Calu3 (cell line): ENCODE measurements around the gene AFF4. TPM values are rescaled to one million over a fixed set of nuclear protein-coding genes. Genes with fewer than 3 reads are reported as not detected.

Source experiments
- BruUV-seq: library from RNA; stranded (reverse); fragments of 400-500 nt; replicated peaks from 2 replicates; lab custom pipeline; 2021; lab: Mats Ljungman, UMichigan
- CTCF ChIA-PET: fragments of 300-600 bp; sonication (Branson Sonifier 250); formaldehyde crosslinking; loops from one replicate; lab custom pipeline; 2022; ENCODE audit warnings: antibody characterized with exemption; lab: Charles Lee
- DNase-seq: peaks from one replicate; pipeline ENCODE4 v3.0.0; 2022
- H3K27ac Mint-ChIP-seq: one replicate; pipeline ENCODE4 v1.8.0; 2022; ENCODE audit warnings: mixed read lengths; ENCODE audit not compliant: unreplicated experiment
- H3K27me3 Mint-ChIP-seq: one replicate; pipeline ENCODE4 v1.8.0; 2022; ENCODE audit warnings: mixed read lengths; ENCODE audit not compliant: unreplicated experiment
- H3K36me3 Mint-ChIP-seq: one replicate; pipeline ENCODE4 v1.8.0; 2022; ENCODE audit warnings: mild to moderate bottlenecking, moderate library complexity, mixed read lengths; ENCODE audit not compliant: insufficient read depth, unreplicated experiment
- H3K4me1 Mint-ChIP-seq: one replicate; pipeline ENCODE4 v1.8.0; 2022; ENCODE audit warnings: mild to moderate bottlenecking, low read depth, mixed read lengths; ENCODE audit not compliant: unreplicated experiment
- H3K4me3 Mint-ChIP-seq: one replicate; pipeline ENCODE4 v1.8.0; 2022; ENCODE audit warnings: mild to moderate bottlenecking, low read depth, moderate library complexity, mixed read lengths; ENCODE audit not compliant: unreplicated experiment
- H3K9me3 Mint-ChIP-seq: one replicate; pipeline ENCODE4 v1.8.0; 2022; ENCODE audit warnings: low read depth, mixed read lengths; ENCODE audit not compliant: unreplicated experiment
- intact Hi-C: fragments of 100-400 bp; cut with micrococcal nuclease; formaldehyde crosslinking; loops from one replicate; pipeline ENCODE4 v1.10.0; 2022; ENCODE audit not compliant: unreplicated experiment
- total RNA-seq: library from RNA; stranded (reverse); gene quantifications from 2 replicates; pipeline ENCODE4 v1.2.3, GENCODE V29; 2022
- TF ChIP-seq, protein P1 (sequence below): fragments of 200-600 bp; IDR thresholded peaks from one replicate; pipeline ENCODE4 v1.8.0; 2022; ENCODE audit warnings: antibody characterized with exemption; ENCODE audit not compliant: unreplicated experiment

Gene AFF4
- total RNA-seq, 1 experiment from 2014 or later = 87.1 TPM

DNA sequence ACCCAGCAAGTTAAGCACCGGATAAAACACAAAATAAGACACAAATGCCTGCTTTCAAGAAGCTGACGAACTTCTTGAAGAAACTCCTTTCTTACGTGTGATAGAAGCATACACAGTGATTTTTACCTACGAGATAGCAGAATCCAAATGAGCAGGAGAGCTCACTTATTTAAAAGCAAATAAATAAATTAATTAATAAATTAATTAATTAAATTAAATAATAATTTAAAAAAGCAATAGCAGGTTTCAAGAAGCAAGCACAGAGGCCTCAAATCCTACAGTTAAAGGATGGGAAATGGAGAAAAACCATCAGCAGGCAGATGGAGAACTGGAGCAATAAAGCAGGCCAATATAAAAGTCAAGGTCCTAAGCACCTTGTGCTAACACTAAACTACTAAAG, 72.6 kb downstream of the AFF4 start:
- H3K4me3 Mint-ChIP-seq = no peak overlapping the region
- TF ChIP-seq, protein P1, sequence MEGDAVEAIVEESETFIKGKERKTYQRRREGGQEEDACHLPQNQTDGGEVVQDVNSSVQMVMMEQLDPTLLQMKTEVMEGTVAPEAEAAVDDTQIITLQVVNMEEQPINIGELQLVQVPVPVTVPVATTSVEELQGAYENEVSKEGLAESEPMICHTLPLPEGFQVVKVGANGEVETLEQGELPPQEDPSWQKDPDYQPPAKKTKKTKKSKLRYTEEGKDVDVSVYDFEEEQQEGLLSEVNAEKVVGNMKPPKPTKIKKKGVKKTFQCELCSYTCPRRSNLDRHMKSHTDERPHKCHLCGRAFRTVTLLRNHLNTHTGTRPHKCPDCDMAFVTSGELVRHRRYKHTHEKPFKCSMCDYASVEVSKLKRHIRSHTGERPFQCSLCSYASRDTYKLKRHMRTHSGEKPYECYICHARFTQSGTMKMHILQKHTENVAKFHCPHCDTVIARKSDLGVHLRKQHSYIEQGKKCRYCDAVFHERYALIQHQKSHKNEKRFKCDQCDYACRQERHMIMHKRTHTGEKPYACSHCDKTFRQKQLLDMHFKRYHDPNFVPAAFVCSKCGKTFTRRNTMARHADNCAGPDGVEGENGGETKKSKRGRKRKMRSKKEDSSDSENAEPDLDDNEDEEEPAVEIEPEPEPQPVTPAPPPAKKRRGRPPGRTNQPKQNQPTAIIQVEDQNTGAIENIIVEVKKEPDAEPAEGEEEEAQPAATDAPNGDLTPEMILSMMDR = no peak
- BruUV-seq = no TSS peak
- H3K36me3 Mint-ChIP-seq = peaks cover 64% of the 10 kb centered on the region
- H3K27ac Mint-ChIP-seq = no peak overlapping the region
- H3K9me3 Mint-ChIP-seq = no peaks in the 10 kb centered on the region
- DNase-seq = no peak
- CTCF ChIA-PET = no interaction called here
- no peaks in the 10 kb centered on the region for H3K4me1 Mint-ChIP-seq
- no peaks in the 10 kb centered on the region for H3K27me3 Mint-ChIP-seq
- intact Hi-C loops = no loop called here

- no peak overlapping the region for H3K4me3 Mint-ChIP-seq
- CTCF ChIA-PET = interaction anchor here (0.5 kb wide), 1 partner anchor 8 kb away, joined by 3 read pairs; no protein-coding TSS in a partner anchor
Observed at GRCh38 chr5:132889501-132889900, 73.9 kb downstream of the AFF4 start.

DNA sequence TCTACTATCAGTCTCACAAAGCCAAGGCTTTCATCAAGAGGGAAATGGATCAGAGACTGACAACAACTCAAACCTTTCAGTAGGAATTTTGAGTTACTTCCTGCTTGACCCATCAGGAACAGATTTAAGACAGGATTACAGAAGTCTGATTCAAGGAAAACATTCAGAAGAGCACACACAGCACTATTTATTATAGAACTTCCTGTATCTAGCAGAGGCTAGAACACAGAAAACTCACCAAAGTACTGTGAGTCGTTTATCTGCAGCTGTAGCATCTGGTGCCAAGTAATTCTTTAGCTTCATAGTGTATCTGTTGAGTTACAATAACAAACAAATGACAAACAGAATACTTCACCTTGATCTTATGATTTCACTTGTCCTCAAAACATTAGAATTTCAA, 76.2 kb downstream of the AFF4 start:
- Mint-ChIP-seq H3K4me3 (no peak overlapping the region), H3K27me3 (no peaks in the 10 kb centered on the region), H3K27ac (no peak overlapping the region), H3K4me1 (no peaks in the 10 kb centered on the region), H3K9me3 (no peaks in the 10 kb centered on the region), H3K36me3 (peaks cover 46% of the 10 kb centered on the region)
- no TSS peak for BruUV-seq
- TF ChIP-seq, protein P1 = no peak
- CTCF ChIA-PET = interaction anchor here (0.6 kb wide), 1 partner anchor 1097 kb away, joined by 3 read pairs; no protein-coding TSS in a partner anchor
- DNase-seq = no peak
- intact Hi-C loops = no loop called here

More at GRCh38 chr5:132889501-132889900, 73.9 kb downstream of the AFF4 start:
- no peak for DNase-seq
- H3K27me3 Mint-ChIP-seq = no peaks in the 10 kb centered on the region
- TF ChIP-seq, protein P1 = no peak
- H3K27ac Mint-ChIP-seq = no peak overlapping the region
- no peaks in the 10 kb centered on the region for H3K4me1 Mint-ChIP-seq
- intact Hi-C loops = no loop called here
- no peaks in the 10 kb centered on the region for H3K9me3 Mint-ChIP-seq
- peaks cover 57% of the 10 kb centered on the region for H3K36me3 Mint-ChIP-seq
- BruUV-seq = no TSS peak

GRCh38 chr5:132886064-132886823, 77.2 kb downstream of the AFF4 start:
- H3K36me3 Mint-ChIP-seq = peaks cover 41% of the 10 kb centered on the region
- CTCF ChIA-PET = interaction anchor here (1.2 kb wide), 1 partner anchor 57 kb away, joined by 3 read pairs; no protein-coding TSS in a partner anchor
- H3K27ac Mint-ChIP-seq = no peak overlapping the region
- no peaks in the 10 kb centered on the region for H3K4me1 Mint-ChIP-seq
- no peaks in the 10 kb centered on the region for H3K9me3 Mint-ChIP-seq
- TF ChIP-seq, protein P1 = no peak
- no TSS peak for BruUV-seq
- H3K27me3 Mint-ChIP-seq = no peaks in the 10 kb centered on the region
- no peak overlapping the region for H3K4me3 Mint-ChIP-seq
- DNase-seq = no peak
- intact Hi-C loops = no loop called here
